Activated CD8-positive, alpha-beta memory T cell treated with anti-CD3 and anti-CD28 coated beads for 24 hours (primary cell): ENCODE measurements around the gene DOP1A.

Experiments used
- DNase-seq: peaks from one replicate; pipeline ENCODE4 v3.0.0-alpha.2; 2020

Gene DOP1A

DNA sequence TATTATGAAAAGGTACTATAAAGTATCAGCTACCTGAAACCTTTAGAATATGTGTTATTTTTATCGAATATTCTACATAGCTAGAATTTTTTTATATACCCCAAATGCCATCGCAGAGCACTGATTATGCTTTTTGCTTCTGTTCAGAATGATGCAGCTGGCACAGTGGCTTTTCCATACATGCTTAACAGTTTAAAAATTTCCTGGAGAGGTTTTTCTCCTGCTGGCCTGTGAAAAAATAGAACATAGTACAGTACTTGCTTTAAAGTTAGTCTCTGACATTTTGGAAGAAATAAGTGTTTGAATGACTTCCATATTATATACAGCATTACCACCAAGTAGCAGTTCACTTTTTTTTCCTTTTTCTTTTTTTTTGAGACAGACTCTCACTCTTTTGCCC is 5.3 kb downstream of the DOP1A start:
- no peak for DNase-seq

DNA sequence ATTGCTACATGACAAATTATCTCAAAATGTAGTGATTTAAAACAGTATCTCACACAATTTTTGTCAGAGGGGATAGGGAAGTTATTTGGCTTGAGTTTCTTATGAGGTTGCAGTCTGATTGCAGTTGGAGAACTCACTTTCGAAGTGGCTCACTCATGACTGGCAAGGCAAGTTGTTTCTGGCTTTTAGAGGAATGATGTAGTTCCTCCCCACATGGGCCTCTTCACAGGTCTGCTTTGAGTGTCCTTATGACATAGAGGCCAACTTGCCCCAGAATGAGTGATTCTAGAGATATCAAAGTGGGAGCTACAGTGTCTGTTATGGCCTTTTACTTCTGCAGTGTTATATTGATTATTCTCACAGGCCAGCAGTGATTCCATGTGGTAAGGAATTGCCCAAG is 6.1 kb downstream of the DOP1A start:
- DNase-seq = no peak

DNA sequence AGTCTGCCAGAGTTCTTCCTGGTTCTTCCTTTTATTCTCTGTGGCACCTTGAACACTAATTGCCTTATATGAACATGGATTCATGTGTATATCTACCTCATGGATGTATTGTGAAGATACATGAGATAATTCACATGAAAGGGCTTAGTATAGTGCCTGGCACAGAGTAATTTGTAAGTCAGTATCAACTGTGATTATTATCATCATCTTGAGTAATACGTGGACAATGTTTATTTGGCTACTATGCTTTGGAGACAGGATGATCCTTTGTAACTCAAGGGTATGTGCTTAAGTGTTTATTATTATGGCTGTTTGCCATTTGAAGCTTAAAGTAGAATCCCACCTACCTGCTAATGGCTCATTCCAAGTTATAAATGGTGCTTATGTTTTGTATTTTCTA is 16.0 kb downstream of the DOP1A start:
- DNase-seq = no peak

DNA sequence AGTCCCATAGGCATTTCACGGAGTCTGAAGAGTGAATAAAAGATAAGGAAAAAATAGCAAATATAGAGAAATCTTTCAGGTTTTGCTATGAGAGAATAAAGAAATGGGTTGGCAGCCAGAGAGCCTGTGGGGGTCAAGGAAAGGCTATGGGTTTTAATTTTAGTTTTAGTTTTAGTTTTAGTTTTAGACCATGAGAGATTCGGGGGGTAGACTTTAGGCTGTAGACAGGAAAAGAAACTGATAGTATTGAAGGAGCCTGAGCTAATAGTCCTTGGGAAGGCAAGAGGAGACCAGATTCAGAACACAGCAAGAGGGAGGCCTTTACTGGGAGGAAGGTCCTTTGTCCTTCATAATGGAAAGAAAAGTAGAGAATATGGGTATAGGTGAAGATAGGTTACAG is 19.3 kb downstream of the DOP1A start:
- no peak for DNase-seq

DNA sequence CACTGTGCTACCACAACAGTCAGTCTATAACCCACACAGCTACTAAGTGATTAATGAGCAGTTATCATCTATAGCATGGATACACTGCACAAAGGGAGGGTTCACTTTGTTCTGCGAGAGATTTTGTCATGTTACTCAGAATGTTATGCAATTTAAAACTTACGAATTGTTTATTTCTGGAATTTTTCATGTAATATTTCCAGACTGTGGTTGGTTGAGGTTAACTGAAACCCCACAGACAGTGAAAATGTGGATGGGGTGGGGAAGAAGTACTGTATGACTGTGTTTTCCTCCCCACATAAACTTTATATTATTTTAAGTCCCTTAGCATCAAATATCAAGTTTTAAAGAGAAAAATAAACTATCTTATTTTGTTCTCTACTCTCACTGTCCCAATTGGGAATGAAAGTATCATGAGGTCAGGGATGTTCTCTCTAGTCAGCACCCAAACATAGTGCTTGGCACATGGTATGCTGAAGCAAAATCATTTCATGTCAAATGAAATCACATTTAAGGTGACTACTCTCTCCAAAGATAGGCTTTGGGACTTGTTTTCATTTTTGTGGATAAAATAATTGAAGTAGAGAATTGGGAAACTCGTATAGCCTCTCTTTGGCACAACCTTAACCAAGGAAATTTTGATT is 25.4 kb downstream of the DOP1A start:
- DNase-seq = no peak

DNA sequence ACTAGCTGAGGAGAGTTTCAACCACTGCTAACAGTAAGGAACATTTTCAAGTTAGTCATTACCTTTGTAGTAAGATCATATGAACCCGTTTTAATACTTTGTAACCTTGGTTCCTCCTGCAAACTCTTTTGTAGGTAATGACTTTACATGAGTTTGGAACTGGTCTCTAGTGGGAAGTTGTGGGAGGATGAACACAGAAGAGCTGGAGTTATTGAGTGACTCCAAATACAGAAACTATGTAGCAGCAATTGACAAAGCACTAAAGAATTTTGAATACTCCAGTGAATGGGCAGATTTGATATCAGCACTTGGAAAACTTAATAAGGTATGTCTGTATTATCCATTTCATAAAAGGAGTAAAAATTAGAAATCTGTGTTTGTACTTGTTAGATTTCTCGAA is 29.3 kb downstream of the DOP1A start:
- no peak for DNase-seq

DNA sequence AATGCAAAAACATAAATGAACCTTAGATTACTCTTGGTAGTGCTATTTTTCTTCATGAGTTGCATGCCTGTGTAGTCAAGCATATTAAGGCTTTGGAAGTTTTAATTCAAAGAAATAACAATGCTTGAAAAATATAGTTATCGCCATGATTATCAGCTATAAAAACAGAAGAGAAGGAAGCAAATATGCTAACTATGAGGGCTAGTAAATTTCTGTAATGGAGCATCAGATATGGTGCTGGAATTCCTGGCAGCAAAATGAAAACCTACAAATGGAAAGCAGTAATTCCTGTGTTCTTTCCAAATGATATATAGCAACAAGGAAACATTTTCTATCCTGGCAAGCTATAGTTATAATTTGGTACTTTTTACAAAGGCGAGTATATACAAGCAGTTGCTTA is 29.7 kb downstream of the DOP1A start:
- no peak for DNase-seq

DNA sequence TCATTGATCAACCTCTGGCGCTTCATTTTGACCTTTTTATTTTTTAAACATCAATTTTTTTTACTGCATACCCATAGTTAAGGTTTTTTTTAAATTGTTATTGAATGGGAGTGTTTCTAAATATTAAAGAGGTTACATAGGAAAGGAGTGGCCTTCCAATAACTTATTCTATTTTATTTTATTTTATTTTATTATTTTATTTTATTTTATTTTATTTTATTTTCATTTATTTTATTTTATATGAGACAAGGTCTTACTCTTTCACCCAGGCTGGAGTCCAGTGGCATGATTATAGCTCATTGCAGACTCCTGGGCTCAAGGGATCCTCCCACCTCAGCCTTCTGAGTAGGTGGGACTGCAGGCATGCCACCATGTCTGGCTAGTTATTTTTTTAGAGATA is 30.2 kb downstream of the DOP1A start:
- no peak for DNase-seq

DNA sequence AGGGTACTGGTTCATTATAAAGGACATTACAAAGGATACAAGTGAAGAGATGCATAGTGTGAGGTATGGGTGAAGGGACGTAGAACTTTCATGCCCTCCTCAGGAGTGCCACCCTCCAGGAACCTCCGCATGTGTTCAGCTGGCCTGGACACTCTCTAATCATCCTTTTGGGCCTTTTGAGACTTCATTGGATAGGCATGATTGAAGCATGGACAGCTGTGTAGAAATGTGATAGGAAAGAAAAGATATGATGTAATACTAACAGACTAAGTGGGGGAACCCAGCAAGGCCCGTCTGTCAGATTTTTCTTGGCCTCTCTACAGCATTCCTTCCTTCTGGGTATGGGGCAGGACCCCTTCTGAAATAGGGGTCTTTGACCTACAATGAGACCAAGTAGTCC is 31.1 kb downstream of the DOP1A start:
- DNase-seq = no peak

DNA sequence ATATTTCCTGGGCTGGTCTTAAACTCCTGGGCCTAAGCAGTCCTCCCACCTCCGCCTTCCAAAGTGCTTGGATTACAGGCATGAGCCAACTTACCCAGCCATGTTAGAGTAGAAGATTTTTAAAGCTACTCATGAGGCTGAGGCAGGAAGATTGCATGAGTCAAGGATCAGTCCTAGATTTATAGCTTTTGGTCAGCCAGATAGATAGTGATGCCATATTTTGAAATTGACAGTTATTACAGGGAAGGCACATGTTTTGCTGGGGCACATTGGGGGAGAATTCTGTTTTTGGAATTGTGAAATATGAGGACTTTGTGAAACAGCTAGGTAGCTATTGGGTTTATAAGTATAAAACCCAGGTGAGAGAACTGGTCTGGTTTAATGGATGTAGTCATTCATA is 40.9 kb downstream of the DOP1A start:
- DNase-seq = no peak

DNA sequence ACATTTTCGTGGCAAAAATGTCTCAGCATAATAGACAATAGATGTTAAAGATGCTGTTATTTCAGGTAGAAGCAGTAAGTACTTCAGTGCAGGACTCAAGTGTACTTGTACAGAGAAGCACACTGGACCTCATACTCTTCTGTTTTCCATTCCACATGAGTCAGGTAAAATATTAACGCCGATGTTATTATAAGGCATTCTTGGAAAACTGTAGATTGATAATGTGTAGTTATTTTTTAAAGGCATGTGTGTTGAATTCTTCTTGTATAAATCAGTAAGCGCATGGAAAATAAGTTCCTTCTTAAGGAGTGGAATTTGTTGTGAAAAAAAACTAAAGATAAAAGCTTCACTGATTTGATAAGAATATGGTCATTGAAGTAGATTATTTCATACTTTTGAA is 45.8 kb downstream of the DOP1A start:
- no peak for DNase-seq

DNA sequence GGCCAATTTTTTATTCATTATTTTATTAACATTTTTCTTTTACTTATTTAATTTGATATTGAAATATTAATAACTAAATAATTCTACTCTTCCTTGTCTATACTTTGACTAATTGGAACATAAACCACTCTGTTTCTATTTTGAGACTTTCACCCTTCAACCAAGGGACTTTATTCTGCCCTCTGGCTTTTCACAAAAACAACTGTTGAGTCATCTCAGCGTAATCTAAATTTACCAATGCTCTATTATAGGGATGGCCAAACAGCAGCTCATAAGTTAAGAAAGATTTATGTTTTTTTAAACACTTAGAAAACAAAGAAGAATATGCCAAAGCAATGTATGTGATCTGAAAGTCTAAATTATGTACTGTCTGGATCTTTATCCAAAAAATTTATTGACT is 46.7 kb downstream of the DOP1A start:
- no peak for DNase-seq

DNA sequence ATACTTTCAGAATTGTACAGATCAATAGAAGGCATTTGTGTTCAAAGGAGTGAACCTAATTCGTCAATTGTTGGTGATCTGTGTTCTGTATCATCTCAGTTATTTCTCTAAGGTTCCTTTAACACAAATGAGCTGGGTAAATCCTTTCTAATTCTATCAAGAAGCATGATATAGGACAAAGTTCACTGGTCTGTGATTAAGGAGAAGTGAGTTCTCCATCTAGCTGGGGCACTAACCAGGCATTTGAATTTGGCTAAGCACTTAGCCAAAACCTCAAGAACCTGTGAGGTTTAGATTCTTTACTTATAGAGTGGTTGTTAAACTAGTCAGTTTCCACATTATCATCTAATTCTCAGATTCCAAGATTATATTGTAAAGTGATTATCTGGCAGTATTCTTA is 50.3 kb downstream of the DOP1A start:
- DNase-seq = no peak

DNA sequence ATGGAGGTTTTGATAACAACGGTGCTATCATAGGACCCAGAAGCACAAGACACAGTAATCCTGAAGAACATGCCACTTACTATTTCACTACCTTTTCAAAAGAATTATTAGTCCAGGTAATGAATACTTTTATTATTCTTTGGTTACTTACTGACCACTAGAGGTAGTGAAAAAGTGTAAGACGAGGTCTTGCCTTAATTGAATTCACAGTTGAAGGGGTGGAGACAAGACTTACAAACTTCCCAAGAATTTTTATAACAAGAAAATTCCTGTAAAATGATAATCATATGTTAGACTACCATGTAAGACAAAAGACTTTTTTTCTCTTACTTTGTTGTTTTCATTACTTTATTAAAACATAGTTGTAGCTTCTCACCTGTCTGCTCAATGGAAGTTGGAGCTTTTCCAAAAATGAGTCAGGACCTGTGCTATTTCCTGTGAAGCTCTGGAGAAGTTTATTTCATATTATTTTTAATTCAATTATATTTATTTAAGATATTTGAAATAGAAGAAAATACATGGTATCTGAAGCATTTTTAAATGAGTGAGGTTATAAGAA is 52.4 kb downstream of the DOP1A start:
- DNase-seq = no peak

DNA sequence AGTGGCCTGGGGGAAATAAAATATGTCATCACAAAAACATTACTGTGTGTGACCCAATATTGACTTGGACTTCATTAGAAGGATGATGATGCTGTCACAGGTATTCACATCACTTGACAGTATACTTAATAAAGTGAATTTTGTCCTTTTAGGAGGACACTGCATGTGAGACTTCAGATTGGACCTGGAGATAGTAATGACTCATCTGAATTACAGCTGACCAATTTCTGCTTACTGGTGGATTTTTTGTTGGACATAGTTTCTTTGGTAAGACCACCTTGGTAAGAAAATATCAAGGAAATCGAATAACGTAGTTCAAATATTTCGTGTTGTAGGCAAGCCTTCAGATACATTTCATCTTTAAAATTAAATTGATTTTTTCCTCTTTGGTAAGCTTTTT is 57.1 kb downstream of the DOP1A start:
- DNase-seq = no peak

DNA sequence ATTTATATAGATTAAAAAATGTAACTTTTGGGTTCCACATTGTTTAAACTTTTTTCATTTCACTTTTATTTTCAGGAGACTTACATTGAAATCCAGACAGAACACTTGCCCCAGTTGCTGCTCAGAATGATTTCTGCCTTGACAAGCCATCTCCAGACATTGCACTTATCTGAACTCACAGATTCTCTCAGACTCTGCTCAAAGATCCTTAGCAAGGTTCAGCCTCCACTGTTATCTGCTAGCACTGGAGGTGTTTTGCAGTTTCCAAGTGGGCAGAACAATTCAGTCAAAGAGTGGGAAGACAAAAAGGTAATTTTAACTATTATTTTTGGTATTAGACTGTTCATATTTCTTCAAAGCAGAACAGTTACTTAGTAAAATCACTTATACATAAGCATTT is 58.0 kb downstream of the DOP1A start:
- no peak for DNase-seq

DNA sequence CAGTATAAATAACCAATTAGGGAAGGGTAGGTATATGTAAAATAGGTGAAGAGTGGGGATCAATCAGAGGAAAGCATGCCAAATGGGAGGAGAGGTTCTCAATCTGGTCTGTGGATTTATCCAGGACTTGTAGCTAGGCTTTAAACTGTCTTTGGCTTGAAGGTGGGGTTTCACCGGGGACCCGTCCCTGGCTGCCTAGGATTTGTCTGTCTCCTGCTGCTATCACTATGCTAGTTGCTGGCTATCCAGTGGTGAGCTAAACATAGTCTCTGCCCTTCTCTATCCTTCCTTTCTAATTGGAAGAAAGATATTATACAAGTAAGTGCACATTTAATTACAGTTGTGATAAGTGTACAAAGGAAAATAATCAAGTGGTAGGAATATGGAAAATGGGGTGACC is 58.8 kb downstream of the DOP1A start:
- DNase-seq = no peak

DNA sequence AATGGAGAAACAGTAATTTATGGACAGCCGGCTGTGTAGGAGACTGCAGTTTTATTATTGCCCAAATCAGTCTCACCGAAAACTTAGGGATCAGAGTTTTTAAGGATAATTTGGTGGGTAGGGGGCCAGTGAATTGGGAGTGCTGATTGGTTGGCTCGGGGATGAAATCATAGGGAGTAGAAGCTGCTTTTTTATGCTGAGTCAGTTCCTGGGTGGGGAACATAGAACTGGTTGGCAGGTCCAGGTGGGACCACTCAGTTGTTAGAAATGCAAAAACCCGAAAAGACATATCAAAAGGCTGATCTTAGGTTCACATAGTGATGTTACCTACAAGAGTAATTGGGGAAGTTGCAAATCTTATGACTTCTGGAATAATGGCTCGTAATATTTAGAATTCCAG is 59.3 kb downstream of the DOP1A start:
- DNase-seq = no peak

DNA sequence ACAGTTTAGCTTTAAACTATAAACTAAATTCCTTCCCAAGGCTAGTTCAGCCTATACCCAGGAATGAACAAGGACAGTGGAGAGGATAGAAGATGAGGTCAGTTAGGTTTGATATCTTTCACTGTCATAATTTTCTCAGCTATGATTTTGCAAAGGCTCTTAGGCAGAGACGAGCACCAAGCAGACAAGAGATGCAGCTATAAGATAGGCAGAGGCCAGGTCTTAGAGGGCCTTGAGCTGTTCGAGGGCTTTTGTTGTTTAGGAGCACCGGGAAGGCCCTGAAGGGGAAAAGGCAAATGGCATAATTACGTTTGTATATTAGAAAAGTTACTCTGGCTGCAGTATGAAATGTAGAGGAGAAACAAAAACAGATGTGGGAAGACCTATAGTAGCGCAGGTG is 59.8 kb downstream of the DOP1A start:
- no peak for DNase-seq

DNA sequence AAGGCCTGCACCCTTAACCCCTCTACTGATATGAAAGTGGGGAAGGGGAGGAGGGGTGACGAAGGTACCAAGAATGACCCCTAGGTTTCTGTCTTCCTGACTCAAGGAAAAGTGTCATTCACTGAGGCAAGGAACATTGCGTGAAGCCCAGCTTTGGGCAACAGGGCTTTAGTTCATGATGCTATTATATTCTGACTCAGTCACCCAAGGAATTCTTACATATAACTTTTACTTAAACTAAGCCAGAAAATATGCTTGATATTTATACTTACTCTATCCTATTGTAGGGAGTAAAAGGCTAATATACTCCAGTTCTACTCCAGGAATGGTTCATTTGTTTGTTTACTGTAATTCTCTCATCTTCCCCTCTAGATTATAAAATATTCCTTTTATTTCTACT is 60.5 kb downstream of the DOP1A start:
- no peak for DNase-seq

DNA sequence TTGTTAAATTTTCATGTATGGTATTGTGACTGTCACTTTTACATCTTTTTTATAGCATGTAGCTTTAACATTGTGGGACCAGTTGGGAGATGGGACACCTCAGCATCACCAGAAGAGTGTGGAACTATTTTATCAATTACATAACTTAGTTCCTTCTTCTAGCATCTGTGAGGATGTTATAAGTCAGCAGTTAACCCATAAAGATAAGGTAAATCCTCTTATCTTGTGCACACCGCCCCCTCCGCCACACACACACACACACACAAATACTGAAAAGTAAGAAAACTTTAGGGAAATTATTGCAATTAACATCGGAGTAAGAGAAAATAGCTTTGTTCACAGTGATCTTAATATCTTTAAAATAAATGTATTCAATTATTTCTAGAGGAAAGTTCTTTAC is 64.7 kb downstream of the DOP1A start:
- DNase-seq = no peak

DNA sequence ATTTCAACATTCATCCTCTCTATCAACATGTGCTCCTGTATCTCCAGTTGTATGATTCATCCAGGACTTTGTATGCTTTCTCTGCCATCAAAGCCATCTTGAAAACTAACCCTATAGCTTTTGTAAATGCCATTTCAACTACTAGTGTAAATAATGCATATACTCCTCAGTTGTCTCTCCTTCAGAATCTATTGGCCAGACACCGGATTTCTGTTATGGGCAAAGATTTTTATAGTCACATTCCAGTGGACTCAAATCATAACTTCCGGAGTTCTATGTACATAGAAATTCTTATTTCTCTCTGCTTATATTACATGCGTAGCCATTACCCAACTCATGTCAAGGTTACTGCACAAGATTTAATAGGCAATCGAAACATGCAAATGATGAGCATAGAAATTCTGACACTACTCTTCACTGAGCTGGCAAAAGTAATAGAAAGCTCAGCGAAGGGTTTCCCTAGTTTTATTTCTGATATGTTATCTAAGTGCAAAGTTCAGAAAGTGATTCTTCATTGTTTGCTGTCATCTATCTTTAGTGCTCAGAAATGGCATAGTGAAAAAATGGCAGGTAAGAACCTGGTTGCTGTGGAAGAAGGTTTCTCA is 70.7 kb downstream of the DOP1A start:
- DNase-seq = no peak

DNA sequence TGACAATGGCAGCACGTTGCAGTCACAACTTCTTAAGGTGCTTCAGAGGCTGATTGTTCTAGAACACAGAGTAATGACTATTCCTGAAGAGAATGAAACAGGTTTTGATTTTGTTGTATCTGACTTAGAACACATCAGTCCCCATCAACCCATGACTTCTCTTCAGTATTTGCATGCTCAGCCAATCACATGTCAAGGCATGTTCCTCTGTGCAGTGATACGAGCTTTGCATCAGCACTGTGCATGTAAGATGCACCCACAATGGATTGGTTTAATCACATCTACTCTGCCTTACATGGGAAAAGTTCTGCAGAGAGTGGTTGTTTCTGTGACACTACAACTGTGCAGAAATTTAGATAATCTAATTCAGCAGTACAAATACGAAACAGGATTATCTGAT is 71.3 kb downstream of the DOP1A start:
- no peak for DNase-seq

DNA sequence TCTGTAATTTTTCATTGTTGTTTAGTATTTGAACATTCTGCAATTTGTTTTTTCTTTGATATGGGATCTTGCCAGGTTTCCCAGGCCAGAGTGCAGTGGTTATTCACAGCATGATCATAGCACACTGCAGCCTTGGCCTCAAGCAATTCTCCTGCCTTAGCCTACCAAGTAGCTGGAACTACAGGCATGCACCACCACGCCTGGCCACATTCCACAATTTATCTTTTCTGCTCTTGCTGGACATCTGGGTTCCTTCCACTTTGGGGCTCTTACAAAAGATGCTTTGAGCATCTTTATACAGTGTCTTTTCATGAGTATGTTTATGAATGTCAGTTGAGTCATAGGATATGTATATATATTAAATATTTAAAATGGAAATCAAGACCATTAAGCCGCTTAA is 83.6 kb downstream of the DOP1A start:
- DNase-seq = no peak

DNA sequence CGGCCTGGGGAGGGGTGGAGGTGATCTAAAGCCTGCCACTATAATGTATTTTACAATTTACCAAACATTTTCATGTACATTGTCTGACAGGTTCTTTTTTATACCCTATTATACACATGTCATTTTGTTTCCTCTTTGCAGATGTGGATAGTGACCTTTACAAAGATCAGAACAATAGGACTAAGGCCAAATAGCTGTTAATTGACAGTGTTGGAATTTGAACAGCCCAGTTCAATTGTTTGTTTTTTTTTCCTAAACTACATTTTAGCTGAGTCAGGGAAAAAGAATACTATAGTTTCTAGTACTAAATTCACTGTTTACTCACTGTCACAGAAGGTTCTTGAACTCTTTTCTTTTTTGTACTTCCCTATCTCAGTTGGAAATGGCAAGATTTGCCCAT is 85.4 kb downstream of the DOP1A start:
- DNase-seq = no peak
